Duodenal mucosa (tissue), 2 donors: Measurements from ENCODE around the gene CTDP1.

Source experiments
- H3K27ac ChIP-seq: one replicate; pipeline ENCODE4 v1.7.0; 2013; ENCODE audit warnings: low read depth, low read length
- H3K27me3 ChIP-seq, 2 donors: one replicate each; pipeline ENCODE4 v1.7.0; 2013; ENCODE audit warnings: low read length in 2 of 2, control low read depth in 1 of 2; ENCODE audit not compliant: insufficient read depth in 2 of 2, control insufficient read depth in 1 of 2
- H3K36me3 ChIP-seq, 2 donors: one replicate each; pipeline ENCODE4 v1.7.0; 2013; ENCODE audit warnings: low read length in 2 of 2, control low read depth in 1 of 2; ENCODE audit not compliant: insufficient read depth in 2 of 2, control insufficient read depth in 1 of 2
- H3K4me1 ChIP-seq, 2 donors: one replicate each; pipeline ENCODE4 v1.7.0; 2013; ENCODE audit warnings: low read length in 2 of 2, control low read depth in 1 of 2; ENCODE audit not compliant: insufficient read depth in 2 of 2, control insufficient read depth in 1 of 2
- H3K4me3 ChIP-seq, 2 donors: one replicate each; pipeline ENCODE4 v1.7.0; 2013; ENCODE audit warnings: low read length in 2 of 2, low read depth in 1 of 2
- H3K9ac ChIP-seq, 2 donors: one replicate each; pipeline ENCODE4 v1.7.0; 2013; ENCODE audit warnings: low read length in 2 of 2, low read depth in 1 of 2
- H3K9me3 ChIP-seq, 2 donors: one replicate each; pipeline ENCODE4 v1.7.0; 2013; ENCODE audit warnings: low read length in 2 of 2, control low read depth in 1 of 2; ENCODE audit not compliant: control insufficient read depth in 1 of 2

CTDP1 gene

DNA sequence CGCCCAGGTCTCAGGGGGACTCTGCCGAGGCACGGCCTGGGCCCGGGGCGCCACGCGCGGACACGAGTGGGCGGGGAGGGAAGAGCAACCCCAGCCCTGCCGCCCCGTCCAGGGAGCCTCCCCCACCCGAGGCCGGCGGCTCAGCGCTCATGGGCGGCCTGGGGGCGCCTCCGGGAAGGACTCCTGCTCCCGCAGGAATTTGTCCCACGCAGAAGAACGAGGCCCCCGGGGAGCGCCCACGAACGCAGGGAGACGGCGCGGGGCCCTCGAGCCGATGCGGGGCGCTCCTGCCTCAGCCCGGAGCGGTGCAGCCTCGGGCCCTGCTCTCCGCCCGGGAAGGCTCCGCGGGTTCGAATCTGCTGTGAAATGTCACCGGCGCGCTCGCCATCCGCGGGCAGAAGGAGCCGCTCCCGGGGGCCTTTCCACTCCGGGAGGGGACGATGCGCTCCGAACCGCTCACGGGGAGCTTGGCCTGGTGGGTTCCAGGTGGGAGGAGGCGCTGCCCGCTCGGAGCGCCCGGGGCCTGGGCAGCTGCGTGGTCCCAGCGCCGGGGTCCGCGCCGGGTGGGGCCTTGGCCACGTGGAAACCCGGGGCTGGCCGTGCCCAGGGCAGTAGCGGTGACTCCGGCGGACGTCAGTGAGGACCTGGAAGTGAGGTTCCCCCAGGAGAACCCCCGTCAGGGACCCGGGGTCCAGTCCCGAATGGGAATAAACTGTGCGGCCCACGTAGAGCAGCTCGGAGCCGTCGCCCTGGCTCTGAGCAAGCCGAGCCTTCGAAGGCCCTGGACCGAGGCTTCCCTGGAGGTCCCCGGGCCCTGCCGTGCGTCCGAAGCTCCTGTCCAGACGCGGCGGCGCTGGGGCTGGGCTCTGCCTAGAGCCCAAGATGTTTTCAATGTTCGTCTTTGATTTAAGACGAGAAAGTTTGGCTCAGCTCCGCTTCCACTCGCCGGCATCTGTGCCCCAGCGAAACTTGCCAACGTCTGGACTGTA is 41.4 kb upstream of the CTDP1 start:
- Histone ChIP-seq H3K9me3 (peaks cover 0 to 7% of the 10 kb centered on the region in 2 donors), H3K4me1 (no peaks in the 10 kb centered on the region), H3K36me3 (no peaks in the 10 kb centered on the region), H3K27ac (no peak overlapping the region), H3K27me3 (no peaks in the 10 kb centered on the region), H3K4me3 (no peak overlapping the region), H3K9ac (no peak overlapping the region)

DNA sequence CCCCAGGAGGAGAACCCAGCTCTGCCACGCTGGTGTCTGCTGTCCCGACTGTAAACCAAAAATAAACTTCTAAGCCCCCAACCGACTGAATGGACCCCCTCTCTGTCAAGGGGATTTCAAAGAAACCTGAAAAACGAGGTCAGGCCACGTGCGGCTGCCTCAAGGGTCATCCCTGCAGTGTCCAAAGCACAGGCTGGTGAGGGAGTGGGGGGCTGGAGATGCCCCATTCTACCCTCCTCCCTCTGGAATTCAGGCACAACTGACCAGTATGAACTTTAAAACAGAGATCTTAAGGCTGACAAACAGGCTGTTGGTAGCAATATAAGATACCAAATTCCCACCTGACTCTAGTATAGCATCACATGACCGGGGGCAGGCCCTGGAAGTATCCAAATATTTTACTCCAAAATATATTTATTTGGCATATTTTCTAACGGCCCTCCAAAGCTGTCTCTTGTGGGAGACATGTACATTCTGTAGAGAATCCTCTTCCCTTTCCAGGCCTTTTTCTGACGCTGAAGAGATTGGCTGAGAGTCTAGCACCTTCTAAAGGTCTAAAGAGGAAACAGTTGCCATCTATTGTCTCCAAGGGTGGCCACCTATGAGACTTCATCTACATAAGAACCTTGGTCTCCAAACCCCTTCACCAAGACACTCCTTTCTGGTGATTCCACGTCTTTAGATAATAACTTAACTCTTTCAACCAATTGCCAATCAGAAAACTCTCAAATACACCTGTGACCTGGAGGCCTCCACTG is 40.4 kb upstream of the CTDP1 start:
- no peaks in the 10 kb centered on the region for H3K36me3 ChIP-seq
- no peak overlapping the region for H3K9ac ChIP-seq
- no peaks in the 10 kb centered on the region for H3K27me3 ChIP-seq
- peaks cover 0 to 1% of the 10 kb centered on the region in 2 donors for H3K9me3 ChIP-seq
- no peak overlapping the region for H3K4me3 ChIP-seq
- no peak overlapping the region for H3K27ac ChIP-seq
- no peaks in the 10 kb centered on the region for H3K4me1 ChIP-seq

DNA sequence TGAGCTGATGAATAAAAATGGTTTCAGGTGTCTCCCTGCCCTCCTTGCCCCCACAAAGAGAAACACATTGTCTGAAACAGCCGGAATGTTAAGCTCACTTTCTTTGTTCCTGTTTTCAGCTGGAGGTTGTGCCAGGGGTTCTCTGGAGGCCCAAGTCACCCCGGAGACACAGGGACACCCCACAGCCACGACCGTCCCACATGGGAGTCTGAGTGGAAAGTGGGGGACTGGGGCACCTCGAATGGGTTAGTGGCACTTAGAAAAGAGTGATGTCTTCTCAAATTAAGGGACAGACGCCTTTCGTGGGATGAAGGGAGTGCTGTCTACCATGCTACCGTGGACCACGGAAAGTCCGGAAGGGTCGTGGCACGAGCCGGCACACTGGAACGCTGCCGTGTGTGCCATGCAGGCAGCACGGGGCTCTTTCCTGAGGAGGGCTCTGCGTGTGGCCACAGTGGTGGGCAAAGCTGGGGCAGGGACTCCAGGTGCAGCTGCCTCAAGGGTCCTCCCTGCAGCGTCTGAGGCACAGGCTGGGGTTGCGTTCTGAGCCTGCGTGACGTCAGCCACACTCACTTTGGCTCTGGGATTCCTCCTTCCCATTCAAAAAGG is 39.4 kb upstream of the CTDP1 start:
- Histone ChIP-seq H3K4me3 (no peak overlapping the region), H3K9ac (no peak overlapping the region), H3K27me3 (no peaks in the 10 kb centered on the region), H3K36me3 (no peaks in the 10 kb centered on the region), H3K4me1 (no peaks in the 10 kb centered on the region), H3K9me3 (no peaks in the 10 kb centered on the region), H3K27ac (no peak overlapping the region)

DNA sequence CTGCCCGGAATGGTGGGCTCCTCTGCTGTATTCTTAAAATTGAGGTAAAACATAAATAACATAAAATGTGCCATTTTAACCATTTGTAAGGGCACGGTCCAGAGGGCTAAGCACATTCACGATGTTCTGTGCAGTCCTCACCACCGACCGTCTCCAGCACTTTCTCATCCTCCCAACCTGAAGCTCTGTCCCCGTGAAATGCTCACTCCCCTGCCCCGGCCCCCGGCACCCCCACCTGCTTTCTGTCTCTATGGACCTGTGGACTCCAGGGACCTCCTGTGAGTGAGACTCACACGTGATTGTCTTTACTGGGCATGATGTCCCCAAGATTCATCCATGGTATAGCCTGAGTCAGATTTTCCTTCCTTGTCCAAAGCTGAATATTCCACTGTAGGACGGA is 38.7 kb upstream of the CTDP1 start:
- Histone ChIP-seq H3K9me3 (no peaks in the 10 kb centered on the region), H3K36me3 (no peaks in the 10 kb centered on the region), H3K4me1 (no peaks in the 10 kb centered on the region), H3K27ac (no peak overlapping the region), H3K9ac (no peak overlapping the region), H3K4me3 (no peak overlapping the region), H3K27me3 (no peaks in the 10 kb centered on the region)

DNA sequence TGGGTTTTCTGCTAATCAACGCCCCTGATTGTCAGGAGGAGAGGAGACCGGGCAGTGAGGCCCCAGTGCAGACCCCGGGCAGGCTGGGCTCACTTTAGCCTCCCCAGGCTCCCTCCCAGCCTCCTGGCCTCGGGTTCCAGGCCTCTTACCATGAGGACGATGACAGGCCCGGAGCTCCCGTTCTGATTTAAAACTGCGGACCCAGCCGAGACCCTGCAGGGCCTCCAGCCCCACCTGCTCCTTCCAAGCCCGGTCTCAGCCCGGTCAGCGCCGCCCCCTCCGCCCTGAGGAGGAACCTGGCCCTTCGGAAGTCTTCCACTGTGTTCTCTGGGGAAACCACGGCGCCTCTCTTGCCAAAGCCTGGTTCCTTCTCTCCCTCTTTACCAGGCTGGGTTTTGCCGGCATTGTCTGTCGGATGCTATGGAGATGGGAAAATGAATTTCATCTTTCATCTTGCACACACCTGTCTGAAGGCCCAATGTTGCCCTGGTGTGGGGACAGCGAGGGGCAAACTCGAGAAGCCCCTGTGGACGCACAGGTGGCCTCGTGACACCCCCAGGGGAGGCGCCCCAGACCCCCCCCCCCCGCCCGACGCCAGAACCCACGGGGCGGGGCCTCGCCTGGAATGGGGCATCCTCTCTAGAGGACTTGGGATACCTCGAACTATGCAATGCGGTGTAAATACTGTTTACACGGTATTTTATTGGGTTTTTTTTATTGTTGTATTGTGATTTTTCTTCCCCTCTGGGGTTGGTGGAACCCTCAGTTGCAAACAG is 37.7 kb upstream of the CTDP1 start:
- H3K27ac ChIP-seq, result no peak overlapping the region
- H3K4me3 ChIP-seq, result no peak overlapping the region
- no peaks in the 10 kb centered on the region for H3K9me3 ChIP-seq
- H3K27me3 ChIP-seq, result no peaks in the 10 kb centered on the region
- no peaks in the 10 kb centered on the region for H3K36me3 ChIP-seq
- H3K9ac ChIP-seq, result no peak overlapping the region
- no peaks in the 10 kb centered on the region for H3K4me1 ChIP-seq

DNA sequence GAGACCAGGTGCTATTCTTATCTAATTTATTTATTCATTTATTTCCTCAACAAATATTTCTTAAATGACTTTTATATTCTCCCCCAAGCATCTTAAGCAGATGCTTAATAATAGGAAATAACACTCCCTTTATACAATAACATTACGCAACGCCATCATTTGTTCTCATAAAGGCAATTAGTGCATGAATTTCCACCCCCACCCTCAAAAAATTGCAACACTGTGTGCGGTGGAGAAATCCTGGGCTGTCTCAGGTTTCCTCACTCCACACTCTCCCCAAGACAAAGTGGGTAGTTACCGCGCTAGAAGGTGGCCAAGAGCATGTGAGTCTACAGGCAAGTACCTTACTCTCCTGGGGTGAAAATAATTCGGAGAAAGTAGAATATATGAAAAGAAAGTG is 37.0 kb upstream of the CTDP1 start:
- Histone ChIP-seq H3K4me3 (no peak overlapping the region), H3K27me3 (no peaks in the 10 kb centered on the region), H3K9me3 (no peaks in the 10 kb centered on the region), H3K4me1 (no peaks in the 10 kb centered on the region), H3K36me3 (no peaks in the 10 kb centered on the region), H3K27ac (no peak overlapping the region), H3K9ac (no peak overlapping the region)

DNA sequence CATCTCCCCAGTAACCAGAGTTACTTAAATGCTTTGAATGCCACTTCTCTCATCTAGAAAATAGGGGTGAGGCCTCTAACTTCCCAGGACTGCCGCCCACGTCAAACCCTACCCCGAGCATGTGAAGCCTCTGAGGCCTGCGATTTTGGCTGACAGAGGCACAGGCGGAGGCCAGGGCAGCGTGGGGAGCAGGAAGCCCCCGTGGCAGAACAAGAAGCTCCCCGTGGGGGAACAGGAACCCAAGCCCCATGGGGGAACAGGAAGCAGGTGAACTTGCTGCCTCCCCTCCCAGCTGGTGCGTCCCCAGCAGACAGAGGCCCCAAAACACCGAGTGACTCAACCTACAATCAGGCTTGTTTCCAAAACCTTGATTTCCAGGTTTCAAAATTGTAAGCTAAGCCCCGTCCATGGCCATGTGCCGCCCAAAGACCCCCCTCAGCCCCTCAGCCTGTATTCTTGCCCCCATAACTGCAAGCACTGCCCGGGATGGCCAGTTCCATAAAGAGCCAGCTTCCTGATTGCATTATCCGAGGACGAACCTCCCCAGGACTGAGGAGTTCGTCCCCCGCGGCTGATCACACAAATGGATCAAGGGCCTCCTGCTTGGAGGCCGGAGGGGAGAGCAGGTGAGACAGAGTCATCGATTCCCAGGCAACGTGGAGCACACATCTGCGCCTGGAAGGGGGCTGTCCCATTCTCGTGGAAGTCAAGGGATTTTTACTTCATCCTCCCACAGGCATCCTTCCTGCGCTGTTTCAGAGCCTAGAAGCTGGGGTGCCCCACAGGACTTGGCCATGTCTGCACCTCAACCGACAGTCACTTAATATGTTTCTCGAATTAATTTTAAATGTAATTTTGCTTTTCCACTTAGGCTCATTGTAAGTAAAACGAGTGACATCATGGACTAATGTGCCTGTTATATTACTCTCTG is 36.3 kb upstream of the CTDP1 start:
- H3K9ac ChIP-seq, result no peak overlapping the region
- no peak overlapping the region for H3K4me3 ChIP-seq
- H3K27me3 ChIP-seq, result no peaks in the 10 kb centered on the region
- no peak overlapping the region for H3K27ac ChIP-seq
- no peaks in the 10 kb centered on the region for H3K9me3 ChIP-seq
- no peaks in the 10 kb centered on the region for H3K4me1 ChIP-seq
- H3K36me3 ChIP-seq, result no peaks in the 10 kb centered on the region

DNA sequence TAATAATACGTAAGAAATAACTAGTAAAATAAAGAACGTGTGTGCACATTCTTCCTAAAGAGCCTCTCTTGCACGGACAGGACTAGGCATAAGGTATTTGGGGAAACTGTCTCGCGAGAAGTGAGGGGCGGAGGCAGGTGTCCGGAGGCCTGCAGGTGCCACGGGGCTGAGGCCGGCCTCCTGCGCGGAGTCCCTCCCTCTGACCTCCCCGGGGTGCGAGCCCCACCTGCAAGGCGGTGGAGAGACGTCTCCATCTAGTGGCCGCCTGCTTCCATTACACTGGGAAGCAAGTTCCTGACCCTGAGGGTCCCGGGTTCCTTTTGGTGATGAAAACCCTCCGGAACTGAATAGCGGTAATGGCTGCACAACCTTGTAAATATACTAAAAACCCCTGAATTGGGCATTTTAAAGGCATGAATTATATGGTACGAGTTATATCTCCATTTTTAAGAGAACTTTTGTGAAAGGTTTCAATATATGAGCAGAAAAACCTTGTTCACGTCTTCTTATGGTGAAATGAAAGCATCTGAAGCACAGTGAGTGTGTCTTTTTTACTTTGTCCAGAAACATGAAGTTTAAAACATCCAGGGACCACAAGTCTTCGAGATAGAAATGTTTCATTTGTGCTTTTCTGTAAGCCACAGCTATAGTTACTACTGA is 35.5 kb upstream of the CTDP1 start:
- no peak overlapping the region for H3K27ac ChIP-seq
- no peaks in the 10 kb centered on the region for H3K9me3 ChIP-seq
- no peaks in the 10 kb centered on the region for H3K36me3 ChIP-seq
- H3K27me3 ChIP-seq, result no peaks in the 10 kb centered on the region
- H3K9ac ChIP-seq, result no peak overlapping the region
- no peaks in the 10 kb centered on the region for H3K4me1 ChIP-seq
- no peak overlapping the region for H3K4me3 ChIP-seq

DNA sequence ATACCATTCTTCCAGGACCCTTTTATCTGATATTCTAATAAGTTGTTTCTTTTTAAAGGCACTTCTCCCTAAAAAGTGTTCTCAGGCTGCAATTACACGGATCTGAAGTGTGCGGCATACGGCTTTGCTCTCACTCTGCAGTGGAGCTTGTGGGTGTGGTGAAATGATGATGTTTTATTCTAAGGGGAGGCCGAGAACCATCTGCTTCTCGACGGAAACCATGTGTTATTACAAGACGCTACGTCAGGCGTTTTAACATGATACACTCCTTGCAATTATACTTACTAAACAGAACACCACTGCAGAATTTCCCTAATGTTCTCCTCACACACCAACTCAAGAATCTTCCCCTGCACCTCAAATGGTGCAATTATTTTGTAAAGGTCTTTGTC is 34.9 kb upstream of the CTDP1 start:
- no peaks in the 10 kb centered on the region for H3K36me3 ChIP-seq
- no peak overlapping the region for H3K9ac ChIP-seq

More for the DNA sequence above, 34.9 kb upstream of the CTDP1 start:
- H3K4me3 ChIP-seq, result no peak overlapping the region
- no peak overlapping the region for H3K27ac ChIP-seq
- no peaks in the 10 kb centered on the region for H3K9me3 ChIP-seq
- H3K27me3 ChIP-seq, result no peaks in the 10 kb centered on the region
- no peaks in the 10 kb centered on the region for H3K4me1 ChIP-seq
